SK-N-MC (cell line): ENCODE results near the gene ALOX12B.

Experiments
- DNase-seq: peaks from one replicate; pipeline ENCODE4 v3.0.0-alpha.2; 2011; ENCODE audit warnings: low read depth, low spot score
- H3K27ac ChIP-seq: fragments of 200-600 bp; sonication (generic); 2 replicates; pipeline ENCODE4 v1.5.1; 2016; ENCODE audit warnings: mixed run types
- H3K36me3 ChIP-seq: fragments of 200-600 bp; sonication (generic); 2 replicates; pipeline ENCODE4 v1.6.1; 2017; ENCODE audit warnings: antibody characterized with exemption, low read length, mixed read lengths; ENCODE audit not compliant: insufficient read depth
- H3K4me3 ChIP-seq: fragments of 200-600 bp; sonication (generic); 2 replicates; pipeline ENCODE4 v1.5.1; 2016
- H3K9ac ChIP-seq: fragments of 200-600 bp; sonication (generic); 2 replicates; pipeline ENCODE4 v1.8.0; 2017; ENCODE audit warnings: mixed run types, mixed read lengths; ENCODE audit not compliant: insufficient read length
- H3K9me3 ChIP-seq: fragments of 200-600 bp; sonication (generic); 2 replicates; pipeline ENCODE4 v1.6.1; 2017; ENCODE audit warnings: low read depth, mild to moderate bottlenecking, antibody characterized with exemption, low read length, moderate library complexity, mixed read lengths
- EZH2 ChIP-seq: fragments of 200-600 bp; sonication (generic); IDR thresholded peaks from one replicate; pipeline ENCODE4 v1.6.1; 2017; ENCODE audit warnings: antibody characterized with exemption
- FOXP2 ChIP-seq: optimal IDR thresholded peaks from 2 replicates; pipeline ENCODE3; 2011; ENCODE audit warnings: mild to moderate bottlenecking, moderate library complexity; ENCODE audit not compliant: insufficient read depth; ENCODE audit errors: extremely low read length, control extremely low read depth
- POLR2AphosphoS5 ChIP-seq: IDR thresholded peaks from 2 replicates; pipeline ENCODE4 v1.6.1; 2012; ENCODE audit warnings: mild to moderate bottlenecking, low read depth, low read length, borderline replicate concordance

The ALOX12B gene

DNA sequence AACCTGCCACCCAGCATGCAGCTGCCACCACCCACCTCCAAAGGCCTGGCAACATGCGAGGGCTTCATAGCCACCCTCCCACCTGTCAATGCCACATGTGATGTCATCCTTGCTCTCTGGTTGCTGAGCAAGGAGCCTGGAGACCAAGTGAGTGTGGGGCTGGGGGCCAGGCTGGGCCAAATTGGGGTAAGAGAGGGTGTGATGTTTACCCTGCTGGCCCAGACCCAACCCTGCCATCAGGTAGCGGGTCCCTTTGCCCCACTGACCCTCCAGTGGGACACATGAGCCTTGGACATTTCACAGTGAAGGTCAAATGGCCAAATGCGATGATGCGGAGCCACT lies 39.8 kb downstream of the ALOX12B start:
- TF ChIP-seq EZH2: no peak
- no peak for TF ChIP-seq FOXP2
- TF ChIP-seq POLR2AphosphoS5: no peak
- no peak for DNase-seq
- Histone ChIP-seq H3K9ac (no peak overlapping the region), H3K4me3 (no peak overlapping the region), H3K36me3 (no peaks in the 10 kb centered on the region), H3K9me3 (no peaks in the 10 kb centered on the region), H3K27ac (no peak overlapping the region)

- TF ChIP-seq POLR2AphosphoS5 (no peak), EZH2 (no peak), FOXP2 (no peak)
Measured at GRCh38 chr17:8046929-8047768, 40.4 kb downstream of the ALOX12B start.

DNA sequence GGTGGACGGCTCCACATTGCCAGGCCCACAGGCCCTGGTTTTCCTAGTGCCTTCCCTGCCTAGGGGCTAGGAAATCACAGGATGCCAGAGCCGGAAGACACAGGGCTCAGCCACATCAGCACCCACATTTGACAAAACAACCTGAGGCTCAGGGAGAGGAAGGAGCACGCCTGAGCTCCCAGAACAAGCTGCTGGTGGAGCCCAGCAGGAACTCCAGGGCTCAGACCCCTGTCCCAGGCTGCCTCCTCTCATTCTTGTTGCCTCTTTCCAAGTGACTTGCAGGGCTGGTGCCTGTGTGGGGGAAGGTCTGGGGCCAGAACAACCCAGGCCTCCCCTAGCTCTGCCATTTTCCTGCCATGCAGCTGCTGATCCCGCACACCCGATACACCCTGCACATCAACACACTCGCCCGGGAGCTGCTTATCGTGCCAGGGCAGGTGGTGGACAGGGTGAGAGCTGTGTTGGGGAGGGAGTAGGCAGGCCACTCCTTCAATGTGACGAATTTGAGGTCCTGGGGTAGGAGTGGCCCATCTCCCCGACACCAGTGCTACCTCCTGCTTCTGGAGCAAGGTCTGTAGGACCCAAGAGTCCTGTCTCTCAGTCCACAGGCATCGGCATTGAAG lies 41.1 kb downstream of the ALOX12B start:
- Histone ChIP-seq H3K36me3 (no peaks in the 10 kb centered on the region), H3K9me3 (no peaks in the 10 kb centered on the region), H3K4me3 (no peak overlapping the region), H3K9ac (no peak overlapping the region), H3K27ac (no peak overlapping the region)
- no peak for DNase-seq
- TF ChIP-seq EZH2: no peak
- no peak for TF ChIP-seq POLR2AphosphoS5
- TF ChIP-seq FOXP2: no peak

More at GRCh38 chr17:8046929-8047768, 40.4 kb downstream of the ALOX12B start:
- no peak for DNase-seq
- no peaks in the 10 kb centered on the region for H3K9me3 ChIP-seq
- no peak overlapping the region for H3K9ac ChIP-seq
- no peak overlapping the region for H3K27ac ChIP-seq
- no peak overlapping the region for H3K4me3 ChIP-seq
- no peaks in the 10 kb centered on the region for H3K36me3 ChIP-seq

GRCh38 chr17:8044819-8045810 lies 42.4 kb downstream of the ALOX12B start:
- TF ChIP-seq FOXP2 (no peak), EZH2 (no peak), POLR2AphosphoS5 (no peak)
- DNase-seq: no peak
- Histone ChIP-seq H3K4me3 (no peak overlapping the region), H3K9me3 (no peaks in the 10 kb centered on the region), H3K36me3 (no peaks in the 10 kb centered on the region), H3K27ac (no peak overlapping the region), H3K9ac (no peak overlapping the region)

DNA sequence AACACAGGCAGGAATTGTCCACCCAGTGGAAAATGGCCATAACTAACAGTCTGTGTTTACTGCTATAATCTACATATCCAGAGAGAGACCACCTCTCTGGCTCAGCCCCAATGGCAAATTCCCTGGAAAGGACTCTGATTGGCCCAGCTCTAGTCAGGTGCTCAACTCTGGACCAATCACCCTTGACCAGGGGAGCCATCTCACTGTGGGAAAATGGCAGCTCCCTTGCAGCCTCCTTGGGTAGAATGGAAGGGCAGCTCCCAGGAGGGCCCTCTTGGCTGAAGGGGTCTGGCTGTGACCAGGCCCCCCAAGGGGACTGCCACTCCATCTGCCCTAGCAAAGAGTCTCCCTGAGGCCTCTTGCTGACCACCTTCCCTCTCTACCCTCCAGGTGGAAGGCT lies 45.5 kb downstream of the ALOX12B start:
- Histone ChIP-seq H3K4me3 (no peak overlapping the region), H3K9ac (no peak overlapping the region), H3K27ac (no peak overlapping the region), H3K9me3 (no peaks in the 10 kb centered on the region), H3K36me3 (no peaks in the 10 kb centered on the region)
- no peak for TF ChIP-seq EZH2
- no peak for TF ChIP-seq FOXP2
- TF ChIP-seq POLR2AphosphoS5: no peak
- no peak for DNase-seq

DNA sequence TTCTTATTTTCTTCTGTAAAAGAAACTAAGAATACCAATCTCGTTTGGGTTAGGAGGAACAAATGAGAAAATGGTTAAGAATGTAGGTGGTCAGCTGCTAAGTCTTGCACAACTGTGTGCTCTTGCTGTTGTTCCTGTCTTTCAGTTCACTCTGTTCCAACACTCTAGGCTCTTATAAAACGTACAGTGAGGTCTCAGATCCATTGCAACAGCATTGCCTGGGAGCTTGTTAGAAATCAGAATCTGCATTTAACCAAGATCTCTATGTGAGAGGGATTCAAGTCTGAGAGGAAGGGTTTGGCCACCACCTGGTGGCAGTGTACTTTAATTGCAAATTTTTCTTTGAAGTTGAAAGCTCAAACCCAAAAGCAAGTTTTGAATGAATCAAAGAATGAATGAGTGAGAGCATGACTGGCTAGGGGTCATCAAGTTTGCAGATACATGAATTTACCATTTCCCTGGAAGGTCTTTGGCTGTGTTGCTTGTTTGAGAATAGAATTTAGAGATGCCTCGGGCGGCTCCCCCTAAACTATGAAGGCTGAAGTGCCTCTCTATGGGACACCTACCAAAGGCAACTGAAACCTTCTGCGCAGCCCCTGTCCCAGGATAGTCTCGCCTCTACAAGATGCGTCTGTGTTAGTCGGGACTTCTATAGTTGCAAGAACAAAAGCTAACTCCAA lies 46.1 kb downstream of the ALOX12B start:
- H3K9ac ChIP-seq: no peak overlapping the region
- TF ChIP-seq POLR2AphosphoS5 (no peak), FOXP2 (no peak), EZH2 (no peak)
- no peaks in the 10 kb centered on the region for H3K9me3 ChIP-seq
- H3K27ac ChIP-seq: peak overlapping the region; percentile 27; the same call in 1 of the 2 replicates
- H3K4me3 ChIP-seq: no peak overlapping the region
- peak; percentile 47 for DNase-seq
- H3K36me3 ChIP-seq: no peaks in the 10 kb centered on the region

GRCh38 chr17:8039611-8040168 lies 47.8 kb downstream of the ALOX12B start:
- no peak for DNase-seq
- Histone ChIP-seq H3K4me3 (no peak overlapping the region), H3K27ac (no peak overlapping the region), H3K36me3 (no peaks in the 10 kb centered on the region), H3K9ac (no peak overlapping the region), H3K9me3 (no peaks in the 10 kb centered on the region)
- TF ChIP-seq FOXP2 (no peak), EZH2 (no peak), POLR2AphosphoS5 (no peak)
